Stimulated activated CD4-positive, alpha-beta T cell treated with anti-CD3 and anti-CD28 coated beads, Interleukin-15, amount 100 ng/mL, for 48 hours (primary cell): ENCODE data around the gene ZNF783.

ENCODE experiments used
- DNase-seq, 2 donors: peaks; one replicate each; pipeline ENCODE4 v3.0.0-alpha.2; 2020; ENCODE audit warnings: low read depth in 2 of 2

ZNF783 gene

GRCh38 chr7:149281508-149282330 is 19.7 kb downstream of the ZNF783 start:
- no peak for DNase-seq

- no peak for DNase-seq
These were observed 20.3 kb downstream of the ZNF783 start for GRCh38 chr7:149282331-149282655.

GRCh38 chr7:149283321-149283720 is 21.3 kb downstream of the ZNF783 start:
- no peak for DNase-seq

- DNase-seq, result peak in 1 of 2 donors; percentile 16
These were observed 22.3 kb downstream of the ZNF783 start for GRCh38 chr7:149284343-149284742.

- DNase-seq, result peak; percentile 96 to 99
These were observed 23.0 kb downstream of the ZNF783 start for GRCh38 chr7:149284850-149285585.

- no peak for DNase-seq
These were observed 23.6 kb downstream of the ZNF783 start for GRCh38 chr7:149285603-149286002.

GRCh38 chr7:149286811-149287400 is 24.9 kb downstream of the ZNF783 start:
- no peak for DNase-seq

- no peak for DNase-seq
These were observed 25.6 kb downstream of the ZNF783 start for GRCh38 chr7:149287622-149288021.

GRCh38 chr7:149289262-149289661 is 27.3 kb downstream of the ZNF783 start:
- DNase-seq, result no peak

GRCh38 chr7:149289856-149290255 is 27.9 kb downstream of the ZNF783 start:
- no peak for DNase-seq

GRCh38 chr7:149291036-149291780 is 29.2 kb downstream of the ZNF783 start:
- no peak for DNase-seq

- DNase-seq, result no peak
These were observed 29.9 kb downstream of the ZNF783 start for GRCh38 chr7:149291781-149292461.

GRCh38 chr7:149292462-149292823 is 30.4 kb downstream of the ZNF783 start:
- no peak for DNase-seq

GRCh38 chr7:149293338-149293737 is 31.3 kb downstream of the ZNF783 start:
- no peak for DNase-seq

GRCh38 chr7:149293946-149294633 is 32.1 kb downstream of the ZNF783 start:
- no peak for DNase-seq

- DNase-seq, result no peak
These were observed 32.9 kb downstream of the ZNF783 start for GRCh38 chr7:149294634-149295480.

GRCh38 chr7:149295481-149295850 is 33.5 kb downstream of the ZNF783 start:
- no peak for DNase-seq

GRCh38 chr7:149296368-149296767 is 34.4 kb downstream of the ZNF783 start:
- no peak for DNase-seq

GRCh38 chr7:149297034-149297755 is 35.2 kb downstream of the ZNF783 start:
- no peak for DNase-seq
